ENCODE data around the gene CASP9.
"Not testable (repeated sequence)": the region's sequence is repeated elsewhere in the genome, so short reads cannot be mapped to it uniquely, and the experiment has no call there.

The CASP9 gene

DNA sequence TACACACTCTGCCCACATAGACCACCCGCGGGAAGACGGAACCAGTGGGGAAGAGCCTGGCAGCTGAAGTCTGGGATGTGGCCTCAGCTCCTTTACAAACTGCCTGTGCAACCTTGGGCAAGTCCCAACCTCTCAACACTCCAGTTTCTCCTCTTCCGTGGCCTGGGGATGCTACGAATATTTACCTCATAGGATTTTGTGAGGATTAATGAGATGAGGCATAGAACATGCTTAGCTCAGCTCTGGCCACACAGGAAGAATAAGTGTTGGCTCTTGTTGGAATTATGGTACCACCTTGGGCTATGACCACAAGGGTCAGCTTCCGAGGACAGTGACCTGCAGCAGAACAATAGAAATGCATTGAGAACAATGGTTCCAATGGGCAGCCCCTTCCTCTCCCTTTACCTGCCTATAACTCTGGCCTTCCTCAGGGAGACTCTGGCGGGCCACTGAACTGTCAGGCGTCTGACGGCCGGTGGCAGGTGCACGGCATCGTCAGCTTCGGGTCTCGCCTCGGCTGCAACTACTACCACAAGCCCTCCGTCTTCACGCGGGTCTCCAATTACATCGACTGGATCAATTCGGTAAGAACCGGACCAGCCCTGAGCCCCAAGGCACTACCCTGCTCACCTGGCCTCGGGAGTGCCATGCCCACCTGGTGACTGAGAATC, 56.9 kb downstream of the CASP9 start:
- not testable (repeated sequence) for DNase-seq

GRCh38 chr1:15465674-15466073, 58.3 kb downstream of the CASP9 start:
- no peak for DNase-seq

DNA sequence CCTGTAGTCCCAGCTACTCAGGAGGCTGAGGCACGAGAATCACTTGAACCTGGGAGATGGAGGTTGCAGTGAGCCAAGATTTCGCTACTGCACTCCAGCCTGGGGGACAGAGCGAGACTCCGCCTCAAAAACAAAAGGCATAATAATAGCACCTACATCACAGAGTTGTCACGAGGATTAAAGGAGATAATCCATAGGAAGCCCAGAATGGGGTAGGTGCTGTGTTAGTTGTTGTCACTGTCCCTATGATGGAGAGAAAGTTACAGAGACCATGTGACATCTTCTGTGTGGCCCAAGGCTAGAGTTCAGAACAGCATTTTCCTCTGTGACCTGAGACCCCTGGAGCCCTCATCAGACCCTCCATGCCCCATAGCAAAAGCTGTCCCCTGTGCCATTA, 60.1 kb downstream of the CASP9 start:
- DNase-seq: not testable (repeated sequence)

DNA sequence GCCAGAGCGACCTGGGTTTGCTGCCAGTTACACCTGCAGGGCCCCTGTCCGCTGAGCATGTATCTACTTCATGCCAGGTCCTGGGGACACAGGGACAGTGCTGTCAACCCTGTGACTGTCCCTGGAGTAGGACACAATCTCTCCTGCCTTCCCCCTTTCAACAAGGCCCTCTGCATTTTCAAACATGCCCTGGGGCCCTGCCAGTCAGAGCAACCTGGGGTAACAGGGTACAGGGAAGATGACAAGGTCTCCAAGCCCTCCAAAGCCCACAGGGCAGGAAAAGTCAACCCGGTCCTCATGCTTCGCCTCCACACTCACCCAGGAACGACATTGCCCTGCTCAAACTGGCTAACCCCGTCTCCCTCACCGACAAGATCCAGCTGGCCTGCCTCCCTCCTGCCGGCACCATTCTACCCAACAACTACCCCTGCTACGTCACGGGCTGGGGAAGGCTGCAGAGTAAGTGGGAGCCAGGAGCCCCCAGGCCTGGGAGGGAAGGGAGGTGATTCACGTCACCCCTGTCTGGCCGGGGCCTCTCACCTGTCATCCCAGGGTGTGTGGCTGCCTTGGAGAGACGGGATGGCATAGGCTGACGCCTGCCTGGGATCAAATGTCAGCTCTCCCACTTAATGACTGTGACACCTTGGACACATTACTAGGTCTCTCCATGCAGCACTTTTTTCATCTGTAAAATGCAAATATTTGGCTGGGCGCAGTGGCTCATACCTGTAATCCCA, 60.8 kb downstream of the CASP9 start:
- not testable (repeated sequence) for DNase-seq

DNA sequence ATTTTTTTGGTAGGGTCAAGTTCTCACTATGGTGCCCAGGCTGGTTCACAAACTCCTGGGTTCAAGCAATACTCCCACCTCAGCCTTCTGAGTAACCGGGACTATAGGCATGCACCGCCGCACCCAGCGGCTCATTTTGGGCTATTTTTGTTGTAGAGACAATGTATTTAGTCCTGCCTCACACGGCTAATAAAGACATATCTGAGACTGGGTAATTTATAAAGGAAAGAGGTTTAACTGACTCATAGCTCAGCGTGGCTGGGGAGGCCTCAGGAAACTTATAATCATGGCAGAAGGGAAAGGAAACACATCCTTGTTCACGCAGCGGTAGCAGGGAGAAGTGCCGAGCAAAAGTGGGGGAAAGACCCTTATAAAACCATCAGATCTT, 63.3 kb downstream of the CASP9 start:
- no peak for DNase-seq

DNA sequence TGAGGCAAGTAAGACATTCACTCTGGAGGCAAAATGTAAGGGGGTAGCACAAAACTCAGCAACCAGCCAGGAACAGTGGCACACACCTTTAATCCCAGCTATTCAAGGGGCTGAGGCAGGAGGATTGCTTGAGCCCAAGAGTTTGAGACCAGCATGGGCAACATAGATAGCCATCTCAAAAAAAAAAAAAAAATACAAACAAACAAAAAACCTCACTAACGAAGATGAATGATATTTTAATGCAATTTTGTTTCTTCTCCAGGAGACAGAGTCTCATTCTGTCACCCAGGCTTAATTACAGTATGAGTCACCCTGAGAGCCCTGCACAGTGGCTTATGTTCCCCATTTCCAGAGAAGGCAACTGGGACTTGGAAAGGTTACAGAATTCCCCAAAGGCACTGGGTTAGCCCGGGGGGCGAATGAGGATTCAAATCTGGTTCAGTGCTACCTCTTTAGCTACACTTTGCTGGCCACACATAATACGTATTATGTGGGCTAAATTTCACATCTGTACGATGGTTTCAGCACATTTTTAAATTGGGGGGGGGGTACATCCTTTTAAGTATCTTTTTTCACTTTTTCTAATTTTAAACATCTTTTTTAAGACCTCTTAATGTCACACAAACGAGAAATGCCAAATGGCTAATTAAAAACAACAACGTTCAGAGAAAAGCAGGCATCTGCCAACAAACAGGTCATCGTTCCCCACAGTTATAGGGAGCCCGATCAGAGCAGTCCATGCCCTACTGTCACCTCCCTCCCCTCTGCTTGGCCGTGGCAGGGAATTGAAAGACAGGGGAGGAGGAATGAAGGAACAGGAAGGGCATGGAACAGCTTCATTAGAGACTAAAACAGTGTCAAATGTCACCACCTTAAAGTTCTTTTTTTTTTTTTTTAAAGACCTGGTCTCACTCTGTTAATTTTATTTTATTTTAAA, 64.0 kb downstream of the CASP9 start:
- peak in 1 of 2 donors; percentile 6 for DNase-seq

- DNase-seq: not testable (repeated sequence)
Observed at GRCh38 chr1:15458388-15458787, 65.6 kb downstream of the CASP9 start.

- no peak for DNase-seq
Observed at GRCh38 chr1:15457585-15457984, 66.4 kb downstream of the CASP9 start.

GRCh38 chr1:15456313-15456954, 67.6 kb downstream of the CASP9 start, which contains the start of gene CELA2A:
Gene CELA2A, plus strand, starts transcription at chr1:15456732. Its CDS starts 22 bp downstream, at chr1:15456754.
- DNase-seq: no peak

- no peak for DNase-seq
Observed at GRCh38 chr1:15455522-15455921, 68.5 kb downstream of the CASP9 start.

DNA sequence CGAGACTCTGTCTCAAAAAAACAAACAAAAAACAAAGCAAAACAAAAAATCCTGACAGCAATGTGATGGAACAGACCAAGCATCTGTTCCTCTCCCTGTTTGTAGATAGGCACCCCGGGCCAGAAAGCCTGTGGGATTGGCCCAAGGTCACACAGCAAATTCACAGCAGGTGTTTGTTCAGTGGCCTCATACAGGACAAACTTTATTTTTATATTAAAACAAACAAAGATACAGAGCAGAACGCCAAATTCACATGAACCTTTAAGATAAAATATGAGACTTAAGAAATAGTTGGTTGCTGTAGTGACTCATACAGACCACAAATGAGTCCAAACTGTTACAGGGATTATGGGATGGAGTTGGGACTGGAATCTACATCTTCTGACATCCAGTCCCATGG, 69.8 kb downstream of the CASP9 start:
- DNase-seq: no peak

DNA sequence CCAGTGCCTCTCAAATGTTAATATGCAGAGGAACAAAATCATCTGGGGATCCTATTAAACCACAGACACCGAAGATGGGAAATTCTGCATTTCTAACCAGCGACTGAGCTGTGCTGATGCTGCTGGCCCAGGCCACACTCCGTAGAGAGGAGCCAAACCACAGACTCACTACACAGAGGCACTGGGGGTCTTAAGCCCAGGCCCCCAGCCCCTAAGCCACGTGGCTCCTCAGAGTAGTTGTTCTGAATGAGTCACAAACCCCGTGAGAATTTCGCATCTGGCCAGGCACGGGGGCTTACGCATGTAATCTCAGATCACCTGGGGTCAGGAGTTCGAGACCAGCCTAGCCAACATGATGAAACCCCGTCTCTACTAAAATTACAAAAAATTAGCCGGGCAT, 70.3 kb downstream of the CASP9 start:
- DNase-seq: no peak

- DNase-seq: no peak
Observed at GRCh38 chr1:15452866-15453571, 71.0 kb downstream of the CASP9 start.

- no peak for DNase-seq
Observed at GRCh38 chr1:15452216-15452615, 71.8 kb downstream of the CASP9 start.

GRCh38 chr1:15451014-15451722, 72.8 kb downstream of the CASP9 start:
- DNase-seq: no peak

GRCh38 chr1:15449567-15449966, 74.4 kb downstream of the CASP9 start:
- no peak for DNase-seq

DNA sequence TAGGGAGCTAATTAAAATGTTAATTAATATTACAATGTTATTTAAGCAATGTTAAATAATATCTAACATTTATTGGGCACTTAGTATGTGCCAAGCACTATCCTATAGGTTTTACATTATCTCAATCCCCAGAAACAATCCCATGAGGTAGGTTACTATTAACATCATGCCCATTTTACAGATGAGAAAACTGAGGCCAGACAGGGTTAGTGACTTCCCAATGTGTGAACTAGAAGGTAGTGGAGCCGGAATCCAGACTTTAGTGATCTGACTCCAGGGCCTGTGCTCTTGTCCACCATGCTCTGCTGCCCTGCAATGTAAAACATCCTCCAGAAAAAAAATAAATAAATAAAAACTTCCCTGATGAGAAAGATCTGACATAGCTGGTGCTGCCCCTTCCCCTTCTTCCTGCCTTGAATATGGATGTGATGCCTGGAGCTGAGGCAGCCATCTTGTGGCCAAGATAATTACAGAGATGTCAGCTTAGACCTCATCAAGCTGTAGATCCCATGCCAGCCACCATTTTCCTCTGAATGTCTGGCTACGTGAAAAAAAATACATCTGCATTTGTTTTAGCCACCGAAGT, 75.0 kb downstream of the CASP9 start:
- no peak for DNase-seq

DNA sequence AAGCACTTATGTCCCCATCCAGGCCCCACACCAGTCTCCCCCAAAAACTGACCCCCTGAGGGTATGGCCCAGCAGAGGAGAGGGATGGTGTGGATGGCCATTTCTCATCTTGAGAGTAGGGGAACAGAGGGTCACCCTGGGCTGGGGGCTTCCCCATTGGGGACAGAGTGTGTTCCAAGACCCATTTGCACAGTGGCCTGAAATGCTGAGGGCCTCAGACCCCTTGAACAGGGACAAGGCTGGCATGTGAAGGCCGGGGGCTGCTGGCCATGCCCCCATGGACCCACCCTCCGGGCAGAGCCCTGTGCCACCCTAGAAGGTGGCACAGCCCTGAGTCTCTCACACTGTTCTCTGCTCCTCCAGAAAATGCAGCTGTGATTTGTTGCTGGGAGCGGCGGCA, 77.8 kb downstream of the CASP9 start:
- no peak for DNase-seq

- no peak for DNase-seq
Observed at GRCh38 chr1:15445390-15446122, 78.5 kb downstream of the CASP9 start.
